HCT116 (cell line): Measurements from ENCODE around the gene ATXN1.

ENCODE experiments used
- CEBPB ChIP-seq: IDR thresholded peaks from 2 replicates; pipeline ENCODE4 v1.6.1; 2012; ENCODE audit warnings: low read depth
- EZH2 ChIP-seq: fragments of 200-600 bp; sonication (generic); IDR thresholded peaks from 2 replicates; pipeline ENCODE4 v1.6.1; 2017; ENCODE audit warnings: antibody characterized with exemption, mixed run types
- EZH2phosphoT487 ChIP-seq: fragments of 200-600 bp; IDR thresholded peaks from 2 replicates; pipeline ENCODE4 v1.6.1; 2018; ENCODE audit warnings: antibody characterized with exemption, borderline replicate concordance
- FOSL1 ChIP-seq: IDR thresholded peaks from 2 replicates; pipeline ENCODE4 v1.6.1; 2012; ENCODE audit warnings: low read depth
- POLR2A ChIP-seq: IDR thresholded peaks from 2 replicates; pipeline ENCODE4 v1.7.0; 2011; ENCODE audit warnings: borderline replicate concordance; ENCODE audit not compliant: insufficient read depth, insufficient read length; ENCODE audit errors: extremely low read depth
- POLR2AphosphoS5 ChIP-seq: IDR thresholded peaks from 2 replicates; pipeline ENCODE4 v1.6.1; 2011; ENCODE audit warnings: mild to moderate bottlenecking, low read depth, low read length, moderate library complexity
- RAD21 ChIP-seq: IDR thresholded peaks from 2 replicates; pipeline ENCODE4 v1.6.1; 2012; ENCODE audit warnings: low read depth, mild to moderate bottlenecking
- SP1 ChIP-seq: IDR thresholded peaks from 2 replicates; pipeline ENCODE4 v1.6.1; 2012; ENCODE audit warnings: low read depth
- YY1 ChIP-seq: IDR thresholded peaks from 2 replicates; pipeline ENCODE4 v1.6.1; 2011; ENCODE audit warnings: low read length, low read depth, moderate library complexity, mild to moderate bottlenecking; ENCODE audit not compliant: insufficient replicate concordance; ENCODE audit errors: extremely low read depth
- ZFX ChIP-seq: fragments of 450-650 bp; IDR thresholded peaks from 2 replicates; pipeline ENCODE4 v1.6.1; 2017
- ZNF274 ChIP-seq: fragments of 200-500 bp; sonication (Bioruptor generic); IDR thresholded peaks from 2 replicates; pipeline ENCODE4 v1.6.1; 2014; ENCODE audit warnings: mild to moderate bottlenecking, low read depth, low read length, inconsistent platforms
- TF ChIP-seq, protein P1 (sequence below), 3 experiments: fragments of 200-600 bp in 1 of 3; sonication (generic) in 1 of 3; IDR thresholded peaks in 2 of 3; conservative IDR thresholded peaks in 1 of 3; 2 replicates each; pipeline ENCODE4 v1.5.1; 2012 to 2017; ENCODE audit warnings: low read depth in 2 of 3, low read length in 2 of 3, antibody characterized with exemption in 1 of 3, borderline replicate concordance in 1 of 3, control low read depth in 1 of 3, mild to moderate bottlenecking in 1 of 3, mixed read lengths in 1 of 3, mixed run types in 1 of 3, moderate library complexity in 1 of 3; ENCODE audit not compliant: insufficient read depth in 1 of 3
- TF ChIP-seq, protein P2 (sequence below): IDR thresholded peaks from 2 replicates; pipeline ENCODE4 v1.6.1; 2012
- TF ChIP-seq, protein P3 (sequence below): IDR thresholded peaks from 2 replicates; pipeline ENCODE4 v1.6.1; 2012

DNA sequence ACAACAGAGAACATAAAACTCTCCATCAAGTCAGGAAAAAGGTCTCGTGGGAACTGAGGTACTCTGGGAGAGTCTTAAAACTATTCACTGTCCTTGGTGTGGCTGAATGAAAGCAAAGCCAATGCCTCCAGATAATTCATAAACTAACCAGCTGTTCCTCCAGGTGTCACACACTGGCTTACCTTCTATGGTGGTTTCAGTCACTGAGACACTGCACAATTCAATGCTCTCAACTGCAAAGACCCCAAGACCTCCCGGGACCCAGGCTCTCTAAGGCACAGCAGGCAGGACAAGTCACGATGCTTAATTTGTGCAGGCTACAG is 422.0 kb downstream of the ATXN1 start:
- TF ChIP-seq SP1 (no peak), POLR2AphosphoS5 (no peak), RAD21 (no peak), POLR2A (no peak), ZNF274 (no peak), EZH2 (no peak), EZH2phosphoT487 (no peak), YY1 (no peak), FOSL1 (no peak), ZFX (no peak), CEBPB (no peak)
- TF ChIP-seq, protein P1, sequence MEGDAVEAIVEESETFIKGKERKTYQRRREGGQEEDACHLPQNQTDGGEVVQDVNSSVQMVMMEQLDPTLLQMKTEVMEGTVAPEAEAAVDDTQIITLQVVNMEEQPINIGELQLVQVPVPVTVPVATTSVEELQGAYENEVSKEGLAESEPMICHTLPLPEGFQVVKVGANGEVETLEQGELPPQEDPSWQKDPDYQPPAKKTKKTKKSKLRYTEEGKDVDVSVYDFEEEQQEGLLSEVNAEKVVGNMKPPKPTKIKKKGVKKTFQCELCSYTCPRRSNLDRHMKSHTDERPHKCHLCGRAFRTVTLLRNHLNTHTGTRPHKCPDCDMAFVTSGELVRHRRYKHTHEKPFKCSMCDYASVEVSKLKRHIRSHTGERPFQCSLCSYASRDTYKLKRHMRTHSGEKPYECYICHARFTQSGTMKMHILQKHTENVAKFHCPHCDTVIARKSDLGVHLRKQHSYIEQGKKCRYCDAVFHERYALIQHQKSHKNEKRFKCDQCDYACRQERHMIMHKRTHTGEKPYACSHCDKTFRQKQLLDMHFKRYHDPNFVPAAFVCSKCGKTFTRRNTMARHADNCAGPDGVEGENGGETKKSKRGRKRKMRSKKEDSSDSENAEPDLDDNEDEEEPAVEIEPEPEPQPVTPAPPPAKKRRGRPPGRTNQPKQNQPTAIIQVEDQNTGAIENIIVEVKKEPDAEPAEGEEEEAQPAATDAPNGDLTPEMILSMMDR (IDR thresholded peaks at IDR 0.05 in 2 of 3, conservative IDR thresholded peaks at IDR 0.05 in 1 of 3; ENCODE audit: borderline replicate concordance in 1 of 3, insufficient read depth in 1 of 3, low read depth in 2 of 3, low read length in 2 of 3) = no peak; a peak in 1 of 6 replicates
- TF ChIP-seq, protein P2, sequence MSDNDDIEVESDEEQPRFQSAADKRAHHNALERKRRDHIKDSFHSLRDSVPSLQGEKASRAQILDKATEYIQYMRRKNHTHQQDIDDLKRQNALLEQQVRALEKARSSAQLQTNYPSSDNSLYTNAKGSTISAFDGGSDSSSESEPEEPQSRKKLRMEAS = no peak
- TF ChIP-seq, protein P3, sequence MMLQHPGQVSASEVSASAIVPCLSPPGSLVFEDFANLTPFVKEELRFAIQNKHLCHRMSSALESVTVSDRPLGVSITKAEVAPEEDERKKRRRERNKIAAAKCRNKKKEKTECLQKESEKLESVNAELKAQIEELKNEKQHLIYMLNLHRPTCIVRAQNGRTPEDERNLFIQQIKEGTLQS = no peak
